ENCODE data around the gene CDC42EP3. TPM values are rescaled to one million over a fixed set of nuclear protein-coding genes. Genes with fewer than 3 reads are reported as not detected.

The CDC42EP3 gene
- total RNA-seq, 2 donors from 2014 or later = 42.2 to 57.4 TPM

DNA sequence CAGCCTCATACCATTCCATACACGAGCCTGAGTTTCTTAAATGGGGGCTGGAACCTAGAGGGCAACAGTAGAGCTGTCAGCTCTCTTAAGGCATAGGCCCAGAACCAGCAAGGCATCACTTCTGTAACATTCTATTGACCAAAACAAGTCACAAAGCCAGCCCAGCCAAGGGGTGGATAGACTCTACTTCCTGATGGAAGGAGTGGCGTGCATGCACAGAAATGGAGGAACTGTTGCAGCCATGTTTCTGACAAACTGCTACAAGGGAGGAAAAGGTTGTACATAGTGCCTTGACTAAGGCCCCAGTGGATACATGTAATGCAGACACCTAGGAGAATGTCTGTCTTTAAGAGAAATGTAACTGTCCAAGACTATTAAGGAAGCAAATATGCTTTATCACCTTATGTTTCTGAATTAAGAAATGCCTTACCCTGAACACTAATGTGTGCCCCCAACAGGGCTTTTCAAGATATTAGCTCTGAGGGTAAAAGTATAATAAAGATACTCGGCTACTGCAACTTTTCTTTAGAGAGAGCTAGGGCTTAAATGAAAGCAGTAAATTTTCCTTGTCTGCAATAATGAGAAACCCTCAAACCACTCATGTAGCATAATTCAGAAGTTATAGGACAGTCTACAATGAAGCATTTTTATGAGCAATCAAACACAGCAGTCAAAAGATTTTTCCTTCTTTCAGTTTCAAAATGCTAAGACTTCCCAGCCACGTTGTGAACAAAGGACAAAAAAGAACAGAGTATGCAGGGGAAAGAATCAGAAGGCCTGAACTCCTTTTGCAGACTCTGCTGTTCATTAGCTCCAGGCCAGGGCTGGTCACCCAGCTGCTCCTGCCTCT, 35.1 kb upstream of the CDC42EP3 start:
- Histone ChIP-seq H3K36me3 (no peaks in the 10 kb centered on the region), H3K4me3 (no peak overlapping the region), H3K9me3 (no peaks in the 10 kb centered on the region), H3K27ac (no peak overlapping the region), H3K4me1 (ENCODE audit: control insufficient read depth in 1 of 2, low read depth in 2 of 2) (no peaks in the 10 kb centered on the region), H3K27me3 (replicated peaks; ENCODE audit: insufficient read depth) (no peaks in the 10 kb centered on the region)
- TF ChIP-seq CTCF (IDR thresholded peaks at IDR 0.05) = no peak
- ATAC-seq (ENCODE audit: insufficient number of reproducible peaks, low FRiP score, low read depth) (no peak), DNase-seq (ENCODE audit: low spot score) (no peak)

DNA sequence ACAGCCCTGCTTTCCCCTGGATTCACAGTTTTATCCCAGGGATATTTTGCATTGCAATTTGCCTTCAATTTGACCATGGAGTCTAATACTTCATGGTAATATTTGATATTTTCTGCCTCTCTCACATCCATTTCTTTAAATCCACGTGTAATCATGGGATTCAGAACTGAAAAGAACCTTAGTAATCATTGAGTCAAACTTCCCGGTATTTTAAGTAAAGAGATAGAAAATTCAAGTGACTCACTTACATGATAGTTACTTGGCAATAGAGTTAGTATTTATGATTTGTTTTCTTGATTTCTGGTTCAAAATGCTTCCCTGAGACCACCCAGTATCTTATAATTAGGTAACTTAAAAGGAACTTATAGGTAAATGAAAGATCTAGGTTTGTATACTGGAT, 33.7 kb upstream of the CDC42EP3 start:
- ATAC-seq (ENCODE audit: insufficient number of reproducible peaks, low FRiP score, low read depth) (no peak), DNase-seq (ENCODE audit: low spot score) (no peak)
- no peak for TF ChIP-seq CTCF (IDR thresholded peaks at IDR 0.05)

DNA sequence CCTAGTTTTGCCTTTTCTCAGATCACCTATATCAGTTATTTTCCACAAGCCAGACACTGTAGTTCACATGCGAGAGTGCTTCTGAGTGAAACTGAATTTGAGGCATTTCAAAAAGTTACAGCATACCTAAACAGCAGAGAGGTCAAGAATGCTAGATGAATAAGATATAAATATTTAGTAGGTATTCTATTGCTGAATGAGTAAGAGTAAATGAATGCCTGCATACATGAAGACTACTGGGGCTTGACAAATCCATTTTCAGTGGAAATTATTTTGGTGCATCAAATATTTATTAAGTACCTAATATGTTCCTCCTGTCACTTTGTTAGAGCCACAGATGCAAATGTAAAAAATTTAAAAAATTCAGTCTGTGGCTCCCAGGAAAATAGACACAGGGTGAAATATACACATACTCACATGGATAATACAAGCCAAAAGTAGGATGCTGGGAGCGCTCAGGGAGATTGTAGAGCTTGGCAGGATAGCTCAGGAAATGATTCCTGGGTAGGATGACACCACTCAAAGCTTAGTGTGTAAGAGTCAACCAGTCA, 27.6 kb upstream of the CDC42EP3 start:
- ATAC-seq (ENCODE audit: insufficient number of reproducible peaks, low FRiP score, low read depth) = no peak
- Histone ChIP-seq H3K36me3 (no peaks in the 10 kb centered on the region), H3K27me3 (replicated peaks; ENCODE audit: insufficient read depth) (no peaks in the 10 kb centered on the region), H3K9me3 (no peaks in the 10 kb centered on the region), H3K4me1 (ENCODE audit: control insufficient read depth in 1 of 2, low read depth in 2 of 2) (no peaks in the 10 kb centered on the region), H3K4me3 (no peak overlapping the region), H3K27ac (no peak overlapping the region)
- DNase-seq (ENCODE audit: low spot score) = no peak
- TF ChIP-seq CTCF (IDR thresholded peaks at IDR 0.05) = no peak

More for the DNA sequence above, 33.7 kb upstream of the CDC42EP3 start:
- Histone ChIP-seq H3K27me3 (replicated peaks; ENCODE audit: insufficient read depth) (no peaks in the 10 kb centered on the region), H3K9me3 (no peaks in the 10 kb centered on the region), H3K36me3 (no peaks in the 10 kb centered on the region), H3K4me1 (ENCODE audit: control insufficient read depth in 1 of 2, low read depth in 2 of 2) (no peaks in the 10 kb centered on the region), H3K27ac (no peak overlapping the region), H3K4me3 (no peak overlapping the region)

DNA sequence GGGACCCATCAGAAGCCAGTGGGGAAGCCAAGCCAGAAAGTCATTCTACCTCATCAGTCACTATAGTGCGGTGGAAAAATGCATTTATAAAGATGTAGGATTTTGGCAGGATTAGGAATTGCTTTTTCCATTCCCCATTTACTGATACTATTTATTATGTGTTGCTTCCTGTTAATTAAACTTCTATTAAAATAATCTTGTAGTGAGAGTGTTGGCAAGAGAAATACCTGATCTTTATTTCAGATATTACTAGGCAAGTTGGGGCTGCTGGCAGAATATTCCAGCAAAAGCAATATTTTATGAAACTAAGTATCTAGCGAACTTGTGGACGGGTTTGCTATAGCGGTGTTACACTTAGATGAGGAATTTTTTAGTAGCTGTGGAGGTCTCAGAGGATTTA, 23.9 kb upstream of the CDC42EP3 start:
- H3K27ac ChIP-seq = no peak overlapping the region
- no peaks in the 10 kb centered on the region for H3K36me3 ChIP-seq
- H3K27me3 ChIP-seq (replicated peaks; ENCODE audit: insufficient read depth) = no peaks in the 10 kb centered on the region
- no peak overlapping the region for H3K4me3 ChIP-seq
- no peaks in the 10 kb centered on the region for H3K9me3 ChIP-seq
- DNase-seq (ENCODE audit: low spot score) (no peak), ATAC-seq (ENCODE audit: insufficient number of reproducible peaks, low FRiP score, low read depth) (no peak)
- no peak for TF ChIP-seq CTCF (IDR thresholded peaks at IDR 0.05)
- H3K4me1 ChIP-seq (ENCODE audit: control insufficient read depth in 1 of 2, low read depth in 2 of 2) = no peaks in the 10 kb centered on the region

DNA sequence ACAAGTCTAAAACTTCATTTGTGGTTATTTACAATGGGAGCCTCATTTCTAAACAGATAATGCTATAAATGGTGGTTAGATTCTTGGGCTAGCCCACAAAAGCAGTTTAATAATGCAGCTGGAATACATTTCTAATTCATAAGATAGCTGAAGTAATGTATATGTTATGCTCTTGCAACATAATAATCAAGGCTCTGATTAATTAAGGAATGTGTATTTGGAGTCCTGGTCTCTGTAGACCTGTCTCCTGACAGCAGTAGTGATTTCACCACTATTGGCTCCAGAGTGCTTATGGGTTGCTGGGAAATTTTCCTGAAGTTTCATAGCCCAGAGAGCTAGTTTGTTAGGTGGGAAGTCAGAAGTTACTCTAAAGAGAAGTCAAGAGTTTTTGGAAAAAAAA, 21.3 kb upstream of the CDC42EP3 start:
- ATAC-seq (ENCODE audit: insufficient number of reproducible peaks, low FRiP score, low read depth) = no peak
- Histone ChIP-seq H3K27ac (no peak overlapping the region), H3K36me3 (no peaks in the 10 kb centered on the region), H3K9me3 (no peaks in the 10 kb centered on the region), H3K4me3 (no peak overlapping the region), H3K4me1 (ENCODE audit: control insufficient read depth in 1 of 2, low read depth in 2 of 2) (peaks cover 10 to 11% of the 10 kb centered on the region in 2 donors), H3K27me3 (replicated peaks; ENCODE audit: insufficient read depth) (no peaks in the 10 kb centered on the region)
- no peak for DNase-seq (ENCODE audit: low spot score)
- no peak for TF ChIP-seq CTCF (IDR thresholded peaks at IDR 0.05)

Measured in thoracic aorta (tissue), 2 donors.